ENCODE results near the gene ITPR3.

Gene ITPR3

DNA sequence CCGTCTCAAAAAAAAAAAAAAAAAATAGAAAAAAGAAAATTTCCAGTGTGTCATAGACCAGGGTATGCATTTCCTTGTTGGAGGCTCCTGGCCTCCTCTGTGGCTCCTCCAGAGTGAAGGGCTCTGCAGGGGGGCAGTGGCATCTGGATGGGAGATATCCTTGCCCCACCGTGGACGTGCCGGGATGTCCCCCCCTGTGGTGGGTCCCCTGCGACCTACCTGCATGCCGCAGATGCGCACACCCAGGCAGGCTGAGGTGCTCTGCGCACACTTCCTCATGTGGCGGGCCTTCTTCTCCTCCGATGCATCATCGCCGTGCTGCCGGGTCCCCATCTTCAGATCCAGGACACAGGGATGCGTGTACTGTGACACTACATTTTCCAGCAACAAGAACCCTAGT lies 104.1 kb downstream of the ITPR3 start:
- Histone ChIP-seq H2BK120ac (ENCODE audit: low read depth, low read length) (no peak overlapping the region), H3K27me3 (ENCODE audit: control insufficient read depth in 3 of 3, insufficient read depth in 3 of 3, low read depth in 1 of 3, low read length in 3 of 3) (peaks cover 0 to 40% (median 0%) of the 10 kb centered on the region in 3 experiments), H4K91ac (ENCODE audit: low read depth, low read length, poor library complexity) (no peak overlapping the region), H3K4me3 (ENCODE audit: low read length in 2 of 2) (no peak overlapping the region), H2AK5ac (ENCODE audit: low read depth, low read length) (no peak overlapping the region), H2BK15ac (ENCODE audit: low read length) (no peak overlapping the region), H3K9me3 (replicated peaks in 1 of 2; ENCODE audit: control insufficient read depth in 2 of 2, insufficient read depth in 1 of 2, low read depth in 1 of 2, low read length in 2 of 2) (no peaks in the 10 kb centered on the region), H2BK5ac (ENCODE audit: low read length) (no peak overlapping the region), H3K36me3 (replicated peaks in 1 of 2; ENCODE audit: control insufficient read depth in 2 of 2, insufficient read depth in 2 of 2, low read length in 2 of 2) (no peaks in the 10 kb centered on the region), H3K14ac (ENCODE audit: low read length) (no peak overlapping the region), H4K8ac (ENCODE audit: low read depth, low read length) (no peak overlapping the region), H3K4me2 (ENCODE audit: insufficient read depth, low read length, poor library complexity, severe bottlenecking) (no peak overlapping the region), H3K27ac (replicated peaks; ENCODE audit: low read length) (no peak overlapping the region), H3K9ac (ENCODE audit: low read depth, low read length, poor library complexity) (no peak overlapping the region), H2AFZ (ENCODE audit: low read length) (no peak overlapping the region), H2BK12ac (ENCODE audit: low read length) (no peak overlapping the region), H3K23ac (ENCODE audit: low read depth, low read length, poor library complexity) (peak overlapping the region; percentile 59), H3K79me1 (ENCODE audit: low read depth, low read length) (no peaks in the 10 kb centered on the region), H3K4me1 (ENCODE audit: control insufficient read depth in 2 of 2, insufficient read depth in 1 of 2, low read depth in 1 of 2, low read length in 2 of 2) (peaks cover 0 to 2% of the 10 kb centered on the region in 2 donors), H3K4ac (ENCODE audit: low read length) (no peak overlapping the region), H3K18ac (ENCODE audit: low read length) (no peak overlapping the region)
- WGBS, 2 donors (ENCODE audit: extremely low coverage in 2 of 2, insufficient read length in 2 of 2, insufficient replicate concordance in 1 of 2) = no CpG with 5 or more reads among the region's 14 CpGs
- no peak for DNase-seq (ENCODE audit: low spot score)

DNA sequence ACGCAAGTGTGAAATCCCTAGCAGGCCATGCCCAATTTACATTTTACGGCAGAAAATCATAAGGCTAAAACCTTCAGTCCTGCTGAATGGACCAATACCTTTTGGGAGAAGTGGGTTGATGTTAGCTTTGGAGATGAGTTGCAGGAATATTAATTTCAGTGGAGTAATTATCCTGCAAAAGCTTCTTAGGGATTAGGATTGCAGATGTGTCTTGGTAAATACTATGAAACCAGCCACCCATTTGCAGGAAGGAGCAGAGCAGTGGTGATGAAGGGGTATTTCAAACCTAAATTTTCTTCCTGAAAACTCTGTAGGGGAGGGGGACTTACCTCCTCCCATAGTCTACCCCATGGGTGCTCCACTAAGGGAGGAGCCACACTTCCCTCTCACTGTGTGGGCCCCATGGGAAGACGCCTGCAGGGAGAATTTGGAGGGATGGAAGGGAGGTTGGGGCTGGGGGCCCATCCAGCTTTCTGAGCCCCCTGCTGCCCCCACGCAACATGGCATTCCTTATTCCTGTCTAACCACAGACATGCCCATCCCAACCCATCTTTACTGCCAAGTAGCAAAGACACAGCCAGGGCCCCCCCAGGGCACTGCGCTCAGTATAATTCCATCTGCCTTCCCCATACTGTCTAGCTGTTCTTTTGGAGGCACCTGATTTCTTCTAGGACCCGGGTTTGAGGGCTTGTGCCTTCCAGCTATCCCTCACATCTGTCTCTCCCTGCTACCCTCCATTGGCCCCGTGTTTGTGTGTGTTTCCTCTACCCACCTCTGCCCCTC lies 105.0 kb downstream of the ITPR3 start:
- no peak for DNase-seq (ENCODE audit: low spot score)
- no peak overlapping the region for H3K18ac ChIP-seq (ENCODE audit: low read length)

DNA sequence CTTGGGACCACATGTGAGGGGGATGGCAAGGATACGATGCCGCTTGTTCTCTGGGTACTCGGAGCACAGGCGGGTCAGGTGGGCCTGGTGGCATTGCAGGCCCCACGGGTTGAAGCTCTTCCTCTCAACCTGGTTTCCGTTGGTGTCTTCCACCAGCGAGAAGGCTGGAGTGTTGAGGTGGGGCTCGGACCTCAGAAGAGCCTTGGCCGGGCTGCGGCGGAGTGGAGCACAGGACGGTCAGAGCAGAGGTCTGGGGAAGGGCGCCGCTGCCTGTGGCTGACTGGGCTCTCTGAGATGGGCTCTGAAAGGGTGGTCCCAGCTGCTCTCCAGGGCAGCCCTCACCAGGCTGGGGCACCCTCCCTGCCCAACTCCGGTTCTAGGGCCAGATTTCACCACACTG lies 105.6 kb downstream of the ITPR3 start:
- H3K36me3 ChIP-seq (replicated peaks in 1 of 2; ENCODE audit: control insufficient read depth in 2 of 2, insufficient read depth in 2 of 2, low read length in 2 of 2) = no peaks in the 10 kb centered on the region
- no peaks in the 10 kb centered on the region for H3K79me1 ChIP-seq (ENCODE audit: low read depth, low read length)
- H3K9ac ChIP-seq (ENCODE audit: low read depth, low read length, poor library complexity) = peak overlapping the region; percentile 67
- H3K4me2 ChIP-seq (ENCODE audit: insufficient read depth, low read length, poor library complexity, severe bottlenecking) = no peak overlapping the region
- no peak overlapping the region for H3K4ac ChIP-seq (ENCODE audit: low read length)
- H3K9me3 ChIP-seq (replicated peaks in 1 of 2; ENCODE audit: control insufficient read depth in 2 of 2, insufficient read depth in 1 of 2, low read depth in 1 of 2, low read length in 2 of 2) = no peaks in the 10 kb centered on the region
- no peak overlapping the region for H3K27ac ChIP-seq (replicated peaks; ENCODE audit: low read length)
- no peak overlapping the region for H2AFZ ChIP-seq (ENCODE audit: low read length)
- peak overlapping the region; percentile 65 for H3K18ac ChIP-seq (ENCODE audit: low read length)
- peak overlapping the region; percentile 24 for H4K91ac ChIP-seq (ENCODE audit: low read depth, low read length, poor library complexity)
- H2BK12ac ChIP-seq (ENCODE audit: low read length) = no peak overlapping the region
- H2AK5ac ChIP-seq (ENCODE audit: low read depth, low read length) = peak overlapping the region; percentile 33
- no peak overlapping the region for H3K4me3 ChIP-seq (ENCODE audit: low read length in 2 of 2)
- H2BK5ac ChIP-seq (ENCODE audit: low read length) = no peak overlapping the region
- no peak overlapping the region for H3K14ac ChIP-seq (ENCODE audit: low read length)
- no CpG with 5 or more reads among the region's 15 CpGs for WGBS, 2 donors (ENCODE audit: extremely low coverage in 2 of 2, insufficient read length in 2 of 2, insufficient replicate concordance in 1 of 2)
- H4K8ac ChIP-seq (ENCODE audit: low read depth, low read length) = no peak overlapping the region
- no peak overlapping the region for H2BK120ac ChIP-seq (ENCODE audit: low read depth, low read length)
- peaks cover 0 to 39% (median 0%) of the 10 kb centered on the region in 3 experiments for H3K27me3 ChIP-seq (ENCODE audit: control insufficient read depth in 3 of 3, insufficient read depth in 3 of 3, low read depth in 1 of 3, low read length in 3 of 3)
- H2BK15ac ChIP-seq (ENCODE audit: low read length) = no peak overlapping the region
- H3K4me1 ChIP-seq (ENCODE audit: control insufficient read depth in 2 of 2, insufficient read depth in 1 of 2, low read depth in 1 of 2, low read length in 2 of 2) = peaks cover 0 to 7% of the 10 kb centered on the region in 2 donors
- H3K23ac ChIP-seq (ENCODE audit: low read depth, low read length, poor library complexity) = peak overlapping the region; percentile 77
- no peak for DNase-seq (ENCODE audit: low spot score)

More for the DNA sequence above, 105.0 kb downstream of the ITPR3 start:
- Histone ChIP-seq H3K9me3 (replicated peaks in 1 of 2; ENCODE audit: control insufficient read depth in 2 of 2, insufficient read depth in 1 of 2, low read depth in 1 of 2, low read length in 2 of 2) (no peaks in the 10 kb centered on the region), H3K79me1 (ENCODE audit: low read depth, low read length) (no peaks in the 10 kb centered on the region), H3K4me3 (ENCODE audit: low read length in 2 of 2) (no peak overlapping the region), H4K91ac (ENCODE audit: low read depth, low read length, poor library complexity) (peak overlapping the region; percentile 24), H4K8ac (ENCODE audit: low read depth, low read length) (no peak overlapping the region), H3K36me3 (replicated peaks in 1 of 2; ENCODE audit: control insufficient read depth in 2 of 2, insufficient read depth in 2 of 2, low read length in 2 of 2) (no peaks in the 10 kb centered on the region), H3K14ac (ENCODE audit: low read length) (no peak overlapping the region), H2AFZ (ENCODE audit: low read length) (no peak overlapping the region), H3K4ac (ENCODE audit: low read length) (no peak overlapping the region), H2BK15ac (ENCODE audit: low read length) (no peak overlapping the region), H3K4me1 (ENCODE audit: control insufficient read depth in 2 of 2, insufficient read depth in 1 of 2, low read depth in 1 of 2, low read length in 2 of 2) (peaks cover 0 to 7% of the 10 kb centered on the region in 2 donors), H3K27ac (replicated peaks; ENCODE audit: low read length) (no peak overlapping the region), H2BK12ac (ENCODE audit: low read length) (no peak overlapping the region), H3K4me2 (ENCODE audit: insufficient read depth, low read length, poor library complexity, severe bottlenecking) (no peak overlapping the region), H2AK5ac (ENCODE audit: low read depth, low read length) (no peak overlapping the region), H2BK120ac (ENCODE audit: low read depth, low read length) (no peak overlapping the region), H2BK5ac (ENCODE audit: low read length) (no peak overlapping the region), H3K27me3 (ENCODE audit: control insufficient read depth in 3 of 3, insufficient read depth in 3 of 3, low read depth in 1 of 3, low read length in 3 of 3) (peaks cover 0 to 38% (median 0%) of the 10 kb centered on the region in 3 experiments), H3K23ac (ENCODE audit: low read depth, low read length, poor library complexity) (peak overlapping the region; percentile 77), H3K9ac (ENCODE audit: low read depth, low read length, poor library complexity) (peak overlapping the region; percentile 67)
- WGBS, 2 donors (ENCODE audit: extremely low coverage in 2 of 2, insufficient read length in 2 of 2, insufficient replicate concordance in 1 of 2) = no CpG with 5 or more reads among the region's 7 CpGs

DNA sequence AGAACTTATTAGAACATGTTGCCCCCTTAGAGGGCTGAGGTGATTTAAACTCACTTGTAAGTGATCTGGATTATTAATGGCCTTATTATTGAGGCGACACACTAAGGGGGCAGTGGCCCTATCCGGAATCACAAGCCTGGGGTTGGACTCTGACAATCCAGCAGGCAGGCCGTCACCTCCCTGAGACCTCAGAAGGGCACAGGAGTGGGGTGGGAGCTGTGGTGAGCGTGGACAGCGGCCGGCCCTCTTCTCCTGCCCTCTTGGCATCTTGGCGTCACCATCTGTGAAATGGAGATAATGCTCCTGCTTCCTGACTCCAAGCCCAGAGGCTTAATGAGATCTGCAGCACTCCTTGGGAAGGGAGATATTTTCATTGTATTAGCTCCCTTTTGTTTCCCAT lies 106.0 kb downstream of the ITPR3 start:
- Histone ChIP-seq H3K36me3 (replicated peaks in 1 of 2; ENCODE audit: control insufficient read depth in 2 of 2, insufficient read depth in 2 of 2, low read length in 2 of 2) (no peaks in the 10 kb centered on the region), H3K27ac (replicated peaks; ENCODE audit: low read length) (no peak overlapping the region), H4K91ac (ENCODE audit: low read depth, low read length, poor library complexity) (no peak overlapping the region), H3K27me3 (ENCODE audit: control insufficient read depth in 3 of 3, insufficient read depth in 3 of 3, low read depth in 1 of 3, low read length in 3 of 3) (peaks cover 0 to 37% (median 0%) of the 10 kb centered on the region in 3 experiments), H2BK15ac (ENCODE audit: low read length) (no peak overlapping the region), H2BK5ac (ENCODE audit: low read length) (no peak overlapping the region), H2BK120ac (ENCODE audit: low read depth, low read length) (no peak overlapping the region), H2AK5ac (ENCODE audit: low read depth, low read length) (no peak overlapping the region), H3K4me3 (ENCODE audit: low read length in 2 of 2) (no peak overlapping the region), H3K9ac (ENCODE audit: low read depth, low read length, poor library complexity) (no peak overlapping the region), H3K18ac (ENCODE audit: low read length) (no peak overlapping the region), H3K23ac (ENCODE audit: low read depth, low read length, poor library complexity) (no peak overlapping the region), H2BK12ac (ENCODE audit: low read length) (no peak overlapping the region), H2AFZ (ENCODE audit: low read length) (no peak overlapping the region), H3K4me1 (ENCODE audit: control insufficient read depth in 2 of 2, insufficient read depth in 1 of 2, low read depth in 1 of 2, low read length in 2 of 2) (peaks cover 0 to 7% of the 10 kb centered on the region in 2 donors), H3K4ac (ENCODE audit: low read length) (no peak overlapping the region), H3K79me1 (ENCODE audit: low read depth, low read length) (no peaks in the 10 kb centered on the region), H3K4me2 (ENCODE audit: insufficient read depth, low read length, poor library complexity, severe bottlenecking) (no peak overlapping the region), H4K8ac (ENCODE audit: low read depth, low read length) (no peak overlapping the region), H3K14ac (ENCODE audit: low read length) (no peak overlapping the region), H3K9me3 (replicated peaks in 1 of 2; ENCODE audit: control insufficient read depth in 2 of 2, insufficient read depth in 1 of 2, low read depth in 1 of 2, low read length in 2 of 2) (no peaks in the 10 kb centered on the region)
- no CpG with 5 or more reads among the region's 7 CpGs for WGBS, 2 donors (ENCODE audit: extremely low coverage in 2 of 2, insufficient read length in 2 of 2, insufficient replicate concordance in 1 of 2)
- no peak for DNase-seq (ENCODE audit: low spot score)

All from neuronal stem cell (in vitro differentiated cells).